Tibial nerve (tissue), 4 donors: ENCODE data around the gene UBR4. TPM values are rescaled to one million over a fixed set of nuclear protein-coding genes. Genes with fewer than 3 reads are reported as not detected.

ENCODE experiments used
- DNase-seq, 2 donors: peaks; one replicate each; pipeline ENCODE4 v3.0.0-alpha.2; 2019; ENCODE audit warnings: low spot score in 2 of 2
- H3K27ac ChIP-seq, 4 donors: fragments of 200-600 bp; sonication (generic) in 3 of 4; one replicate each; pipeline ENCODE4 v1.5.1; 2017 to 2019; ENCODE audit warnings: mild to moderate bottlenecking in 1 of 4
- H3K27me3 ChIP-seq, 2 donors: fragments of 200-600 bp; sonication (generic) in 1 of 2; one replicate each; pipeline versions ENCODE4 v1.5.1 to v1.6.0; 2017 to 2019
- H3K36me3 ChIP-seq, 3 donors: fragments of 200-600 bp; sonication (generic); one replicate each; pipeline ENCODE4 v1.5.1; 2018 to 2019
- H3K4me1 ChIP-seq, 4 donors: fragments of 200-600 bp; sonication (generic) in 3 of 4; one replicate each; pipeline ENCODE4 v1.5.1; 2017 to 2019
- H3K4me3 ChIP-seq, 4 donors: fragments of 200-600 bp; sonication (generic) in 3 of 4; one replicate each; pipeline ENCODE4 v1.5.1; 2017 to 2019; ENCODE audit warnings: mild to moderate bottlenecking in 1 of 4, moderate library complexity in 1 of 4
- H3K9me3 ChIP-seq, 4 donors: fragments of 200-600 bp; sonication (generic) in 3 of 4; one replicate each; pipeline ENCODE4 v1.5.1; 2017 to 2019
- EP300 ChIP-seq, 2 donors: sonication (generic); formaldehyde crosslinking; IDR thresholded peaks; one replicate each; pipeline ENCODE4 v1.6.1; 2017; ENCODE audit warnings: antibody characterized with exemption in 2 of 2, mild to moderate bottlenecking in 1 of 2
- POLR2A ChIP-seq, 2 donors: fragments of 450-650 bp; IDR thresholded peaks; one replicate each; pipeline ENCODE4 v1.6.1; 2017; ENCODE audit warnings: antibody characterized with exemption in 2 of 2, mild to moderate bottlenecking in 2 of 2, moderate library complexity in 2 of 2
- WGBS, 2 donors: methylation state at CpG; one replicate each; pipeline ENCODE4 v1.1.5; 2018; 5-methylcytosine and 5-hydroxymethylcytosine counted together
- total RNA-seq, 4 donors: library from RNA; depleted of rRNA; stranded (reverse); fragments of >200 nt; gene quantifications; one replicate each; pipeline ENCODE4 v1.1.0, GENCODE V29; 2016
- TF ChIP-seq, protein P1 (sequence below), 5 experiments: fragments of 200-600 bp in 3 of 5; fragments of 450-650 bp in 2 of 5; sonication (generic) in 3 of 5; IDR thresholded peaks; one replicate each; pipeline ENCODE4 v1.5.1; 2016 to 2019; ENCODE audit warnings: antibody characterized with exemption in 5 of 5, mild to moderate bottlenecking in 3 of 5, moderate library complexity in 2 of 5

The UBR4 gene
- total RNA-seq, 4 donors from 2014 or later = 107 to 190 (median 142) TPM

DNA sequence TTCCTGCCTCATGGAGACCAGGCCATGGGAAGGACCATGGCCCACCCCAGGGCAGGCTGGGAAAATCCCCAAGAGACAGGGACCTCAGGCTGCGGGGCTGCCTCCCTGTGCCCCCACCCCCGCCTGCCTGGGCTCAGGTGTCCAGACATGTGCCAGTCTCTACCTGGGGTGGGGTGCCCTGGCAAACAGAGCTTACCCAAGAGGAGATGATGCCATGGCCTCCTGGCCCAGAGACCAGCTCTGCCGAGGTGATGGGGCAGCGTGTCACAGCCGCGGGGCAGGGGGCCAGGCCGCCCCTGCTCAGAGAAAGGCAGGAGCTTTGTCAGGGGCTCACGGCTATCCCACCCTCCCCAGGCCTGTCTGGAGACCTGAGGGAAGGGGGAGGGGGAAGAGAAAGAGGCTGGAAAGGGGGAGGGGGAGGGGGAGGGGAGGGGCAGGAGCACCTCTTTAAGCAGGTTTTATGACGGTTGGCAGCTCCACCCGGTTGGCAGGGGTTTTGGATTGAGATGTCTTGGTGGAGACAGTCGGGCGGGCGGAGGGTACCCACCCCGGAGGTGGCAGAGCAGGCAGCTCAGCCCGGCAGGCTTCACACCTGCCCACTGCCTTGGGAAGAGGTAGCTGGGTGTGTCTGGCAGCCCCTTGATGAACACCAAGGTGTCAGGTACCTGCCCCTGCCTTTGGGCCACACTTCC is 152.1 kb downstream of the UBR4 start:
- H3K4me3 ChIP-seq = no peak overlapping the region
- H3K27me3 ChIP-seq = peaks cover 0 to 42% of the 10 kb centered on the region in 2 donors
- 57 to 65% methylated on average over 11 to 15 of the region's 15 CpGs for WGBS, 2 donors
- no peaks in the 10 kb centered on the region for H3K36me3 ChIP-seq
- H3K9me3 ChIP-seq = no peaks in the 10 kb centered on the region
- no peak for DNase-seq
- no peak overlapping the region for H3K27ac ChIP-seq
- no peak for TF ChIP-seq POLR2A (IDR thresholded peaks at IDR 0.05)
- TF ChIP-seq EP300 (IDR thresholded peaks at IDR 0.05) = no peak
- TF ChIP-seq, protein P1, sequence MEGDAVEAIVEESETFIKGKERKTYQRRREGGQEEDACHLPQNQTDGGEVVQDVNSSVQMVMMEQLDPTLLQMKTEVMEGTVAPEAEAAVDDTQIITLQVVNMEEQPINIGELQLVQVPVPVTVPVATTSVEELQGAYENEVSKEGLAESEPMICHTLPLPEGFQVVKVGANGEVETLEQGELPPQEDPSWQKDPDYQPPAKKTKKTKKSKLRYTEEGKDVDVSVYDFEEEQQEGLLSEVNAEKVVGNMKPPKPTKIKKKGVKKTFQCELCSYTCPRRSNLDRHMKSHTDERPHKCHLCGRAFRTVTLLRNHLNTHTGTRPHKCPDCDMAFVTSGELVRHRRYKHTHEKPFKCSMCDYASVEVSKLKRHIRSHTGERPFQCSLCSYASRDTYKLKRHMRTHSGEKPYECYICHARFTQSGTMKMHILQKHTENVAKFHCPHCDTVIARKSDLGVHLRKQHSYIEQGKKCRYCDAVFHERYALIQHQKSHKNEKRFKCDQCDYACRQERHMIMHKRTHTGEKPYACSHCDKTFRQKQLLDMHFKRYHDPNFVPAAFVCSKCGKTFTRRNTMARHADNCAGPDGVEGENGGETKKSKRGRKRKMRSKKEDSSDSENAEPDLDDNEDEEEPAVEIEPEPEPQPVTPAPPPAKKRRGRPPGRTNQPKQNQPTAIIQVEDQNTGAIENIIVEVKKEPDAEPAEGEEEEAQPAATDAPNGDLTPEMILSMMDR (IDR thresholded peaks at IDR 0.05) = no peak
- no peaks in the 10 kb centered on the region for H3K4me1 ChIP-seq

DNA sequence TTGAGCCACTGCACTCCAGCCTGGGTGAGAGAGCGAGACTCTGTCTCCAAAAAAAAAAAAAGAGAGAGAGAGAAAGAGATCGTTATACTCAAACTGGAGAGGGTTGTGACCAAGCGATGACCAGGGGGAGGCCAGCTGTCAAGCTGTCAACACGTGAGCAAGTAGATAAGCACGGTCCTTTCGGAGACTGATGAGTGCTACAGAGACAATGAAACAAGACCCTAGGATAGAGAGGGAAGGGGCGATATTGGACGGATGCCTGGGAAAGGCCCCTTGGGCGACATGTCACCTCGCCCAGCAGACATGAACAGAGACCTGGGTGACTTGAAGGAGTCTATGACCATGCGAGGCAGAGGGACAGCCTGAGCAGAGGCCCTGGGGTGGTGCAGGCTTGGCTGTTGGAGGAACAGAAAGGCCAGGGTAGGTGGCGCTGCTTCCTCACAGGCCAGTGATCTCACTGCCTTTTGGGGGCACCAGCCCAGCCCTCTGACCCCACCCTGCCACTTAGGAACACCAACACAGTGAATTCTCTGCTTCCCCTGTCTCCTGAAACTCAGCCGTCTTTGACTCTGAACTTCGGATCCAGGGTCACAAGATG is 152.8 kb downstream of the UBR4 start:
- TF ChIP-seq POLR2A (IDR thresholded peaks at IDR 0.05) (no peak), EP300 (IDR thresholded peaks at IDR 0.05) (no peak)
- TF ChIP-seq, protein P1 (IDR thresholded peaks at IDR 0.05) = no peak
- 76 to 80% methylated on average over 14 of the region's 14 CpGs for WGBS, 2 donors

DNA sequence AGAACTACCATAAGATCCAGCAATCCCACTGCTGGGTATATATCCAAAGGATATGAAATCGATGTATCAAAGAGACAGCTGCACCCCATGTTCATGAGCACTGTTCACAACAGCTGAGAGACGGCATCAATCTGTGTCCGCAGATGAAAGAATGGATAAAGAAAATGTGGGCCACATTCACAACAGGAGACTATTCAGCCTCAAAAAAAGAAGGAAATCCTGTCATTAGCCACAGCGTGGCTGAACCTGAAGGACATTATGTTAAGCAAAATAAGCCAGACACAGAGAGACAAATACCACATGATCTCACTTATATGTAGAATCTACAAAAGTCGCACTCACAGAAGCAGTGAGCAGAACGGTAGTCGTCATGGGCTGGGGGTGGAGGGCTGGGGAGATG is 154.4 kb downstream of the UBR4 start:
- 42 to 46% methylated on average over 7 of the region's 7 CpGs for WGBS, 2 donors
- Histone ChIP-seq H3K27me3 (peaks cover 0 to 46% of the 10 kb centered on the region in 2 donors), H3K4me1 (no peaks in the 10 kb centered on the region), H3K9me3 (no peaks in the 10 kb centered on the region), H3K4me3 (no peak overlapping the region), H3K27ac (no peak overlapping the region), H3K36me3 (no peaks in the 10 kb centered on the region)
- TF ChIP-seq, protein P1 (IDR thresholded peaks at IDR 0.05) = no peak
- TF ChIP-seq POLR2A (IDR thresholded peaks at IDR 0.05) = no peak
- no peak for TF ChIP-seq EP300 (IDR thresholded peaks at IDR 0.05)
- DNase-seq = no peak

More for the DNA sequence above, 152.8 kb downstream of the UBR4 start:
- Histone ChIP-seq H3K36me3 (no peaks in the 10 kb centered on the region), H3K9me3 (no peaks in the 10 kb centered on the region), H3K4me1 (no peaks in the 10 kb centered on the region), H3K27me3 (peaks cover 0 to 46% of the 10 kb centered on the region in 2 donors), H3K4me3 (no peak overlapping the region), H3K27ac (no peak overlapping the region)
- no peak for DNase-seq

DNA sequence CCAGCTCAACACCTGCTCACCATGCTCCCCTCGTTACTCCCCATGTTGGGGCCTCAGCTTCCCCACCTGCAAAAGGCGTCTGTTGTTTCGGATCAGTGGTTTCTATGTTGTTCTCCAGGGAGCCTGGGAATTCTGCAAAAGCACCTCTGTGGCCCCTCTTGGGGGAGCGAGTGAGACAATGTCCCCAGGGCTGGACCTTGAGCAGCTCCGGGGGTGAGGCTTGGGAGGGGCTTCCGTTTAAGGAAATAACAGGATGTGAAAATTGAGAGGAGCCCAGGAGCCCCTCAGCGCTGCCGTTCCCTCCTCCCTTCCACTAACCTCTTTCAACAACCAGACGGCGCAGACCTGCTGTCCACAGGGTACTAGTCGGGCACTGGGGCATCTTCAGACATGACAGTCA is 155.1 kb downstream of the UBR4 start:
- no peak for DNase-seq
- no peak overlapping the region for H3K27ac ChIP-seq
- 21 to 30% methylated on average over 11 of the region's 11 CpGs for WGBS, 2 donors
- TF ChIP-seq POLR2A (IDR thresholded peaks at IDR 0.05) (no peak), EP300 (IDR thresholded peaks at IDR 0.05) (no peak)
- TF ChIP-seq, protein P1 (IDR thresholded peaks at IDR 0.05) = no peak
- peaks cover 0 to 46% of the 10 kb centered on the region in 2 donors for H3K27me3 ChIP-seq
- H3K36me3 ChIP-seq = no peaks in the 10 kb centered on the region
- H3K4me1 ChIP-seq = no peaks in the 10 kb centered on the region
- H3K9me3 ChIP-seq = no peaks in the 10 kb centered on the region
- no peak overlapping the region for H3K4me3 ChIP-seq

DNA sequence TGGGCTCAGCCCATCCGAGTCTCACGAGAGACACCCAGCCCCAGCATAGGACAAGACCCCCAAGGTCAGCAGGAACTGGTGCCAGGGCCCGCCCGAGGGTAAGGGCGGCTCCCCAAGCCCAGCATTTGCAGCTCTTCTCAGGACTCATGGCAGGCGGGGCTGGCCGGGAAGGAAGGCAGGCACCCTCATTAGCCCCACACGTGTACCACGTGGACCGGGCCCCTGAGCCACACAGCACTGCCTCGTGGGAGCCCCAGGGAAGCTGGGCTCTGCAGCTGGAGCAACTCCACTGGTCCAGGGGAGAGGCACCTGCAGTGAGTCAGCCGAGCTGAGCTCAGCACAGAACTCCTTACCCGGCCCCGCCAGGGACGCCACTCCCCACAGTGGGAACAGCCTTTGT is 155.8 kb downstream of the UBR4 start:
- DNase-seq = no peak
- H3K4me3 ChIP-seq = no peak overlapping the region
- H3K27me3 ChIP-seq = peaks cover 0 to 48% of the 10 kb centered on the region in 2 donors
- WGBS, 2 donors = 58 to 63% methylated on average over 6 to 15 of the region's 15 CpGs
- TF ChIP-seq EP300 (IDR thresholded peaks at IDR 0.05) (no peak), POLR2A (IDR thresholded peaks at IDR 0.05) (no peak)
- TF ChIP-seq, protein P1 (IDR thresholded peaks at IDR 0.05) = no peak
- no peaks in the 10 kb centered on the region for H3K4me1 ChIP-seq
- H3K36me3 ChIP-seq = no peaks in the 10 kb centered on the region
- H3K27ac ChIP-seq = no peak overlapping the region
- H3K9me3 ChIP-seq = no peaks in the 10 kb centered on the region
